ENCODE results near the gene PCSK5. TPM values are rescaled to one million over a fixed set of nuclear protein-coding genes. Genes with fewer than 3 reads are reported as not detected.

The PCSK5 gene
- total and polyA plus RNA-seq, 2 donors (not counting 1 experiment from before 2014, with no cell fraction given): 0.09 TPM; not detected in 1

- ATAC-seq (ENCODE audit: low read depth): no peak
- no peaks in the 10 kb centered on the region for H3K79me2 ChIP-seq (ENCODE audit: control insufficient read depth, insufficient read depth, low read length)
- Mint-ChIP-seq H3K27me3 (peaks cover 8% of the 10 kb centered on the region), H3K27ac (no peak overlapping the region), H3K9me3 (ENCODE audit: insufficient read depth) (no peaks in the 10 kb centered on the region), H3K4me3 (no peak overlapping the region), H3K4me1 (no peaks in the 10 kb centered on the region)
- ChIA-PET POLR2A (no interaction called here), CTCF (no interaction called here)
- H3K4me1 ChIP-seq (ENCODE audit: control insufficient read depth in 2 of 2, insufficient read depth in 2 of 2, low read length in 2 of 2): no peaks in the 10 kb centered on the region
- H3K4me2 ChIP-seq (replicated peaks; ENCODE audit: low read depth, low read length, poor library complexity, severe bottlenecking): no peak overlapping the region
- H3K27ac ChIP-seq (ENCODE audit: low read length in 2 of 2): no peak overlapping the region
- no peaks in the 10 kb centered on the region for H3K9me3 ChIP-seq (ENCODE audit: control extremely low read depth in 1 of 3, control insufficient read depth in 2 of 3, insufficient read depth in 1 of 3, low read length in 2 of 3)
- H2AFZ ChIP-seq (ENCODE audit: insufficient read depth, low read depth, low read length, poor library complexity, severe bottlenecking): no peak overlapping the region
- H3K36me3 ChIP-seq (replicated peaks in 1 of 2; ENCODE audit: control extremely low read depth in 1 of 2, control insufficient read depth in 1 of 2, extremely low read depth in 1 of 2, insufficient read depth in 2 of 2, low read length in 1 of 2): no peaks in the 10 kb centered on the region
- no peak for DNase-seq
- TF ChIP-seq EZH2 (IDR thresholded peaks at IDR 0.05; ENCODE audit: borderline replicate concordance, insufficient read depth, low read depth, low read length, poor library complexity, severe bottlenecking): no peak
- TF ChIP-seq CTCF (IDR thresholded peaks at IDR 0.05): no peak
- WGBS (ENCODE audit: insufficient coverage): 92% methylated on average over 2 of the region's 5 CpGs
- no peaks in the 10 kb centered on the region for H4K20me1 ChIP-seq (ENCODE audit: control insufficient read depth, insufficient read depth, low read length, poor library complexity, severe bottlenecking)
- no peaks in the 10 kb centered on the region for H3K27me3 ChIP-seq (replicated peaks in 1 of 4; ENCODE audit: control extremely low read depth in 1 of 4, control insufficient read depth in 3 of 4, insufficient read depth in 4 of 4, low read length in 3 of 4)
- H3K4me3 ChIP-seq (ENCODE audit: control extremely low read depth in 1 of 5, extremely low read depth in 1 of 5, insufficient read depth in 1 of 5, low read depth in 2 of 5, low read length in 4 of 5): no peak overlapping the region
- intact Hi-C loops (cut with micrococcal nuclease): no loop called here
- no peak overlapping the region for H3K9ac ChIP-seq (ENCODE audit: low read length)
Measured at GRCh38 chr9:75903785-75904360, 13.4 kb downstream of the PCSK5 start.

- no peaks in the 10 kb centered on the region for H3K4me1 ChIP-seq (ENCODE audit: control insufficient read depth in 2 of 2, insufficient read depth in 2 of 2, low read length in 2 of 2)
- ChIA-PET CTCF (no interaction called here), POLR2A (no interaction called here)
- no peaks in the 10 kb centered on the region for H3K79me2 ChIP-seq (ENCODE audit: control insufficient read depth, insufficient read depth, low read length)
- DNase-seq: no peak
- no peaks in the 10 kb centered on the region for H3K4me1 Mint-ChIP-seq
- H3K27ac ChIP-seq (ENCODE audit: low read length in 2 of 2): no peak overlapping the region
- ATAC-seq (ENCODE audit: low read depth): no peak
- H3K9ac ChIP-seq (ENCODE audit: low read length): no peak overlapping the region
- H3K4me3 ChIP-seq (ENCODE audit: control extremely low read depth in 1 of 5, extremely low read depth in 1 of 5, insufficient read depth in 1 of 5, low read depth in 2 of 5, low read length in 4 of 5): no peak overlapping the region
- H3K9me3 Mint-ChIP-seq (ENCODE audit: insufficient read depth): no peaks in the 10 kb centered on the region
- H3K4me3 Mint-ChIP-seq: no peak overlapping the region
- H3K9me3 ChIP-seq (ENCODE audit: control extremely low read depth in 1 of 3, control insufficient read depth in 2 of 3, insufficient read depth in 1 of 3, low read length in 2 of 3): peaks cover 0 to 2% (median 0%) of the 10 kb centered on the region in 3 donors
- H3K36me3 ChIP-seq (replicated peaks in 1 of 2; ENCODE audit: control extremely low read depth in 1 of 2, control insufficient read depth in 1 of 2, extremely low read depth in 1 of 2, insufficient read depth in 2 of 2, low read length in 1 of 2): no peaks in the 10 kb centered on the region
- intact Hi-C loops (cut with micrococcal nuclease): no loop called here
- TF ChIP-seq CTCF (IDR thresholded peaks at IDR 0.05) (no peak), EZH2 (IDR thresholded peaks at IDR 0.05; ENCODE audit: borderline replicate concordance, insufficient read depth, low read depth, low read length, poor library complexity, severe bottlenecking) (no peak)
- H2AFZ ChIP-seq (ENCODE audit: insufficient read depth, low read depth, low read length, poor library complexity, severe bottlenecking): no peak overlapping the region
- H4K20me1 ChIP-seq (ENCODE audit: control insufficient read depth, insufficient read depth, low read length, poor library complexity, severe bottlenecking): no peaks in the 10 kb centered on the region
- no peaks in the 10 kb centered on the region for H3K27me3 ChIP-seq (replicated peaks in 1 of 4; ENCODE audit: control extremely low read depth in 1 of 4, control insufficient read depth in 3 of 4, insufficient read depth in 4 of 4, low read length in 3 of 4)
- H3K4me2 ChIP-seq (replicated peaks; ENCODE audit: low read depth, low read length, poor library complexity, severe bottlenecking): no peak overlapping the region
- peaks cover 7% of the 10 kb centered on the region for H3K27me3 Mint-ChIP-seq
- H3K27ac Mint-ChIP-seq: no peak overlapping the region
Measured at GRCh38 chr9:75904364-75904763, 13.9 kb downstream of the PCSK5 start.
